NT2/D1 (cell line): ENCODE results near the gene TMEM132A.

Source experiments
- YY1 ChIP-seq: IDR thresholded peaks from 2 replicates; pipeline ENCODE4 v1.6.1; 2011; ENCODE audit not compliant: insufficient read length, insufficient read depth
- ZNF274 ChIP-seq: IDR thresholded peaks from 2 replicates; pipeline ENCODE4 v1.6.1; 2011; ENCODE audit warnings: mild to moderate bottlenecking, low read depth, low read length

- TF ChIP-seq YY1 = no peak
- TF ChIP-seq ZNF274 = no peak
Observed at GRCh38 chr11:60960405-60960804, 36.1 kb downstream of the TMEM132A start.
